CD14-positive monocyte (primary cell): ENCODE measurements around the gene NDST3. TPM values are rescaled to one million over a fixed set of nuclear protein-coding genes. Genes with fewer than 3 reads are reported as not detected.

ENCODE experiments used
- DNase-seq, 3 donors: peaks; one replicate each; pipeline ENCODE4 v3.0.0-alpha.2; 2011 to 2022
- H2AFZ ChIP-seq: 2 replicates; pipeline ENCODE4 v1.6.0; 2012; ENCODE audit warnings: mild to moderate bottlenecking, low read depth, low read length, inconsistent platforms; ENCODE audit not compliant: insufficient read depth, poor library complexity, severe bottlenecking
- H3K27ac ChIP-seq, 2 donors: 1 replicate in 1 of 2; 2 replicates in 1 of 2; pipeline ENCODE4 v1.5.1; 2012 to 2013; ENCODE audit warnings: low read length in 2 of 2, control low read depth in 1 of 2, inconsistent platforms in 1 of 2, low read depth in 1 of 2, mild to moderate bottlenecking in 1 of 2
- H3K27me3 ChIP-seq, 2 donors: one replicate each; pipeline versions ENCODE4 v1.6.0 to v1.6.1; 2011 to 2013; ENCODE audit warnings: low read length in 2 of 2; ENCODE audit not compliant: control insufficient read depth in 2 of 2, insufficient read depth in 2 of 2
- H3K36me3 ChIP-seq, 2 donors: replicated peaks in 1 of 2; 1 replicate in 1 of 2; 2 replicates in 1 of 2; pipeline versions ENCODE4 v1.5.1 to v1.6.1; 2012 to 2013; ENCODE audit warnings: low read length in 2 of 2, control low read depth in 1 of 2, inconsistent platforms in 1 of 2, mild to moderate bottlenecking in 1 of 2; ENCODE audit not compliant: insufficient read depth in 2 of 2, control insufficient read depth in 1 of 2
- H3K4me1 ChIP-seq, 2 donors: 1 replicate in 1 of 2; 2 replicates in 1 of 2; pipeline versions ENCODE4 v1.5.1 to v1.6.1; 2012 to 2013; ENCODE audit warnings: low read length in 2 of 2, control low read depth in 1 of 2, inconsistent platforms in 1 of 2, mild to moderate bottlenecking in 1 of 2, moderate library complexity in 1 of 2; ENCODE audit not compliant: insufficient read depth in 2 of 2, control insufficient read depth in 1 of 2
- H3K4me2 ChIP-seq: replicated peaks from 2 replicates; pipeline ENCODE3; 2012; ENCODE audit warnings: low read length, moderate library complexity, mild to moderate bottlenecking; ENCODE audit not compliant: poor library complexity, severe bottlenecking; ENCODE audit errors: extremely low read depth
- H3K4me3 ChIP-seq, 3 experiments: fragments of 200-600 bp in 1 of 3; sonication (generic) in 1 of 3; replicated peaks in 1 of 3; 1 replicate in 2 of 3; 2 replicates in 1 of 3; pipeline ENCODE4 v1.5.1; 2011 to 2013; ENCODE audit warnings: low read length in 3 of 3, mild to moderate bottlenecking in 3 of 3, control low read depth in 2 of 3, low read depth in 2 of 3, inconsistent platforms in 1 of 3, moderate library complexity in 1 of 3
- H3K79me2 ChIP-seq: 2 replicates; pipeline ENCODE4 v1.6.0; 2012; ENCODE audit warnings: mild to moderate bottlenecking, control low read depth, inconsistent platforms, low read length, moderate library complexity; ENCODE audit not compliant: insufficient read depth
- H3K9ac ChIP-seq: 2 replicates; pipeline ENCODE4 v1.6.0; 2017; ENCODE audit warnings: low read length, mild to moderate bottlenecking; ENCODE audit not compliant: insufficient read depth, poor library complexity, severe bottlenecking
- H3K9me3 ChIP-seq, 2 donors: replicated peaks in 1 of 2; 1 replicate in 1 of 2; 2 replicates in 1 of 2; pipeline versions ENCODE4 v1.5.1 to v1.6.1; 2012 to 2013; ENCODE audit warnings: low read length in 2 of 2, control low read depth in 1 of 2; ENCODE audit not compliant: control insufficient read depth in 1 of 2, insufficient read depth in 1 of 2
- H4K20me1 ChIP-seq: 2 replicates; pipeline ENCODE4 v1.6.0; 2012; ENCODE audit warnings: mild to moderate bottlenecking, low read length, control low read depth, moderate library complexity; ENCODE audit not compliant: insufficient read depth
- H3K27ac Mint-ChIP-seq, 7 donors: one replicate each; pipeline ENCODE4 v1.8.0; 2020; ENCODE audit warnings: mild to moderate bottlenecking in 7 of 7, mixed read lengths in 7 of 7, moderate library complexity in 6 of 7, inconsistent platforms in 2 of 7
- H3K27me3 Mint-ChIP-seq, 3 donors: one replicate each; pipeline ENCODE4 v1.8.0; 2021 to 2022; ENCODE audit warnings: low read depth in 3 of 3, mild to moderate bottlenecking in 3 of 3, mixed read lengths in 3 of 3, moderate library complexity in 3 of 3, inconsistent platforms in 1 of 3
- H3K36me3 Mint-ChIP-seq, 2 donors: one replicate each; pipeline ENCODE4 v1.8.0; 2020; ENCODE audit warnings: mixed read lengths in 2 of 2, inconsistent platforms in 1 of 2, mild to moderate bottlenecking in 1 of 2
- H3K4me1 Mint-ChIP-seq: one replicate; pipeline ENCODE4 v1.8.0; 2020; ENCODE audit warnings: mild to moderate bottlenecking, mixed read lengths
- H3K4me3 Mint-ChIP-seq, 2 donors: one replicate each; pipeline ENCODE4 v1.8.0; 2020; ENCODE audit warnings: mild to moderate bottlenecking in 2 of 2, mixed read lengths in 2 of 2, moderate library complexity in 1 of 2
- H3K9me3 Mint-ChIP-seq, 7 donors: one replicate each; pipeline ENCODE4 v1.8.0; 2020 to 2022; ENCODE audit warnings: mixed read lengths in 7 of 7, mild to moderate bottlenecking in 6 of 7, moderate library complexity in 6 of 7, inconsistent platforms in 2 of 7
- CTCF ChIP-seq: fragments of 200-600 bp; IDR thresholded peaks from one replicate; pipeline ENCODE4 v1.8.0; 2022; ENCODE audit warnings: antibody characterized with exemption, mild to moderate bottlenecking
- WGBS: methylation state at CpG from one replicate; pipeline ENCODE4 v1.1.5; 2013; ENCODE audit warnings: missing lambda C conversion rate; ENCODE audit not compliant: insufficient coverage; 5-methylcytosine and 5-hydroxymethylcytosine counted together
- intact Hi-C, 2 donors: fragments of 100-400 bp; cut with micrococcal nuclease; formaldehyde crosslinking; loops; one replicate each; pipeline versions ENCODE4 v1.15.0 to v1.15.1; 2023
- polyA plus RNA-seq, 3 donors: library from polyadenylated mRNA; depleted of rRNA in 1 of 3; unstranded in 2 of 3; stranded (reverse) in 1 of 3; fragments of 300-500 nt in 2 of 3; fragments of >200 nt in 1 of 3; fragmentation: Illumina TruSeq in 2 of 3; gene quantifications; 1 replicate in 2 of 3; 2 replicates in 1 of 3; pipeline ENCODE4 v1.2.3, GENCODE V29; 2012 to 2021

NDST3 gene
- polyA plus RNA-seq, 3 donors = not detected

- Mint-ChIP-seq H3K27ac (no peak overlapping the region), H3K9me3 (peaks cover 0 to 5% (median 0%) of the 10 kb centered on the region in 7 donors), H3K27me3 (peaks cover 0 to 2% (median 0%) of the 10 kb centered on the region in 3 donors), H3K36me3 (no peaks in the 10 kb centered on the region), H3K4me3 (no peak overlapping the region), H3K4me1 (no peaks in the 10 kb centered on the region)
- Histone ChIP-seq H3K27ac (no peak overlapping the region), H3K27me3 (no peaks in the 10 kb centered on the region), H3K4me3 (no peak overlapping the region), H2AFZ (no peak overlapping the region), H3K9me3 (no peaks in the 10 kb centered on the region), H3K4me1 (no peaks in the 10 kb centered on the region), H3K79me2 (no peaks in the 10 kb centered on the region), H3K36me3 (no peaks in the 10 kb centered on the region), H4K20me1 (no peaks in the 10 kb centered on the region), H3K4me2 (no peak overlapping the region), H3K9ac (no peak overlapping the region)
- no peak for DNase-seq
- no CpG with 5 or more reads among the region's 2 CpGs for WGBS
- TF ChIP-seq CTCF = no peak
- intact Hi-C loops = no loop called here
These were observed 24.7 kb downstream of the NDST3 start for GRCh38 chr4:118058955-118059354.

GRCh38 chr4:118059397-118059796 lies 25.1 kb downstream of the NDST3 start:
- WGBS = no CpG with 5 or more reads among the region's 2 CpGs
- no peak overlapping the region for H3K9ac ChIP-seq
- no peaks in the 10 kb centered on the region for H3K36me3 ChIP-seq
- H3K27ac ChIP-seq = no peak overlapping the region
- no peaks in the 10 kb centered on the region for H3K4me1 ChIP-seq
- H3K27me3 ChIP-seq = no peaks in the 10 kb centered on the region
- H3K9me3 ChIP-seq = no peaks in the 10 kb centered on the region
- no peak for DNase-seq
- intact Hi-C loops = no loop called here
- Mint-ChIP-seq H3K4me1 (no peaks in the 10 kb centered on the region), H3K4me3 (no peak overlapping the region), H3K9me3 (peaks cover 0 to 5% (median 0%) of the 10 kb centered on the region in 7 donors), H3K36me3 (no peaks in the 10 kb centered on the region), H3K27me3 (peaks cover 0 to 2% (median 0%) of the 10 kb centered on the region in 3 donors), H3K27ac (no peak overlapping the region)
- no peaks in the 10 kb centered on the region for H3K79me2 ChIP-seq
- H3K4me3 ChIP-seq = no peak overlapping the region
- no peaks in the 10 kb centered on the region for H4K20me1 ChIP-seq
- no peak overlapping the region for H3K4me2 ChIP-seq
- TF ChIP-seq CTCF = no peak
- H2AFZ ChIP-seq = no peak overlapping the region
